GM10248 (cell line): ENCODE data around the gene EVI5L.

ENCODE experiments used
- CTCF ChIA-PET: fragments of 300-600 bp; sonication (Branson Sonifier 250); formaldehyde crosslinking; extraction: SDS; loops from one replicate; lab custom pipeline; 2021; ENCODE audit warnings: antibody characterized with exemption; lab: Yijun Ruan, JAX
- POLR2A ChIA-PET: fragments of 350-650 bp; sonication (Branson Sonifier 250); formaldehyde crosslinking; extraction: SDS; loops from one replicate; lab custom pipeline; 2020; ENCODE audit warnings: antibody characterized with exemption; lab: Yijun Ruan, JAX
- DNase-seq: peaks from one replicate; pipeline ENCODE4 v3.0.0; 2012; ENCODE audit errors: extremely low spot score
- CTCF ChIP-seq: IDR thresholded peaks from 2 replicates; pipeline ENCODE4 v1.5.1; 2012; ENCODE audit warnings: mild to moderate bottlenecking, low read depth; ENCODE audit errors: extremely low read depth, missing control alignments, control extremely low read depth

Gene EVI5L

GRCh38 chr19:7864690-7865074 is 34.7 kb downstream of the EVI5L start:
- ChIA-PET CTCF (interaction anchor here (4.4 kb wide), 1 partner anchor 12 kb away, joined by 34 read pairs; no protein-coding TSS in a partner anchor), POLR2A (no interaction called here)
- no peak for TF ChIP-seq CTCF
- no peak for DNase-seq

GRCh38 chr19:7865262-7865911 is 35.4 kb downstream of the EVI5L start:
- TF ChIP-seq CTCF, result no peak
- POLR2A ChIA-PET, result no interaction called here
- no peak for DNase-seq
- CTCF ChIA-PET, result interaction anchor here (4.4 kb wide), 1 partner anchor 12 kb away, joined by 34 read pairs; no protein-coding TSS in a partner anchor

- CTCF ChIA-PET, result no interaction called here
- no peak for TF ChIP-seq CTCF
- DNase-seq, result no peak
- POLR2A ChIA-PET, result interaction anchor here (0.6 kb wide), 1 partner anchor 276 kb away, joined by 3 read pairs; no protein-coding TSS in a partner anchor
These were observed 36.5 kb downstream of the EVI5L start for GRCh38 chr19:7866399-7867091.

- ChIA-PET CTCF (interaction anchor here (1.3 kb wide), 1 partner anchor 14 kb away, joined by 4 read pairs; no protein-coding TSS in a partner anchor), POLR2A (interaction anchor here (0.6 kb wide), 1 partner anchor 276 kb away, joined by 3 read pairs; no protein-coding TSS in a partner anchor)
- no peak for DNase-seq
- TF ChIP-seq CTCF, result no peak
These were observed 37.2 kb downstream of the EVI5L start for GRCh38 chr19:7867092-7867844.

- DNase-seq, result no peak
- ChIA-PET CTCF (interaction anchor here (0.9 to 2.2 kb wide), 20 partner anchors 9 to 666 kb away, joined by 3 to 60 read pairs (median 6); partner anchors contain the start of genes MAP2K7, PNPLA6, SNAPC2 and TIMM44), POLR2A (interaction anchor here (1.0 to 1.2 kb wide), 2 partner anchors 75 to 799 kb away, joined by 3 read pairs; partner anchors contain the start of gene TIMM44)
- TF ChIP-seq CTCF, result no peak
These were observed 38.3 kb downstream of the EVI5L start for GRCh38 chr19:7868326-7868670.
